Measurements from ENCODE around the gene MGLL. TPM values are rescaled to one million over a fixed set of nuclear protein-coding genes. Genes with fewer than 3 reads are reported as not detected.
A peak's percentile ranks its signal among the peaks of the same experiment; 100 is the strongest.

Gene MGLL
- total RNA-seq, 6 experiments from 2014 or later, result 97.0 to 168 (median 115) TPM

GRCh38 chr3:127822682-127823425, 539 bp upstream of the MGLL start:
- intact Hi-C loops (cut with DNase I), result no loop called here
- no CpG with 5 or more reads among the region's 99 CpGs for WGBS (ENCODE audit: insufficient coverage, low coverage, low lambda C conversion rate, missing lambda C conversion rate)
- H3K4me3 ChIP-seq, result peak overlapping the region; percentile 58 to 87 (median 68)
- peak overlapping the region; percentile 71 to 92 (median 87) for H3K27ac ChIP-seq
- no peaks in the 10 kb centered on the region for H3K27me3 ChIP-seq
- peaks cover 0 to 38% (median 9%) of the 10 kb centered on the region in 4 donors for H3K4me1 ChIP-seq
- no peaks in the 10 kb centered on the region for H3K36me3 ChIP-seq
- H3K9me3 ChIP-seq, result no peaks in the 10 kb centered on the region
- peak; percentile 78 to 85 (median 81) for DNase-seq
- ATAC-seq, result peak; percentile 54 to 82 (median 64)
- TF ChIP-seq POLR2A (IDR thresholded peaks at IDR 0.05) (peak; percentile 78), CTCF (IDR thresholded peaks at IDR 0.05) (peak in 3 of 4 donors; percentile 21 to 40 (median 31))

GRCh38 chr3:127821394-127821793, 921 bp downstream of the MGLL start:
- WGBS (ENCODE audit: insufficient coverage, low coverage, low lambda C conversion rate, missing lambda C conversion rate), result 21% methylated on average over 8 of the region's 8 CpGs
- peaks cover 0 to 52% (median 18%) of the 10 kb centered on the region in 4 donors for H3K4me1 ChIP-seq
- ATAC-seq, result peak; percentile 41 to 52 (median 46)
- peak overlapping the region; percentile 71 to 92 (median 87) for H3K27ac ChIP-seq
- DNase-seq, result peak; percentile 77 to 84 (median 82)
- H3K36me3 ChIP-seq, result no peaks in the 10 kb centered on the region
- intact Hi-C loops (cut with DNase I), result no loop called here
- no peaks in the 10 kb centered on the region for H3K27me3 ChIP-seq
- peak overlapping the region; percentile 58 to 87 (median 68) for H3K4me3 ChIP-seq
- no peaks in the 10 kb centered on the region for H3K9me3 ChIP-seq
- TF ChIP-seq POLR2A (IDR thresholded peaks at IDR 0.05) (peak; percentile 15), CTCF (IDR thresholded peaks at IDR 0.05) (no peak)

DNA sequence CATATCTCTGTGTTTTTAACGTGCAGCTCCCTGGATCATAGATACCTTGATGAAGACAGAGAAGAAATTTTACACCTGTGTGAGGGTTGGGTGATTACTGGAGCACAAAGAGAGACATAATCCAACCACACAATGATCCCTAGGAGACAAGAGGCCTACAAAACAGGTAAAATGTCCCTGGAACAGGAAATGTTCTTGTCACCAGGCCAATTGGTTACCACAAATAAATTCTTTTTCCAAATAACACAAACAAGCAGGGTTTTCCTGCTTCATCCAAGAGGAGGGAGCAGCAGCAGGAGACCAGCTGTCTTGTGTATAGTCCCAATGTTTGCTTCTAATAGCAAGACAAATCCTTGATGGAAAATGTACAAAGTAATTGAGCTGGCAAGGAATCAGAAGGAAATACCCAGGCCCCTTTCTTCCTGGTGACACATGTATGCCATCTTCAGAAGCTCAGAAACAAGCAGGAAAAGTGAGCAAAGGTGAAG, 1.4 kb downstream of the MGLL start:
- WGBS (ENCODE audit: insufficient coverage, low coverage, low lambda C conversion rate, missing lambda C conversion rate), result 8% methylated on average over 1 of the region's 1 CpG
- H3K4me1 ChIP-seq, result peaks cover 0 to 57% (median 18%) of the 10 kb centered on the region in 4 donors
- DNase-seq (no peak), ATAC-seq (peak; percentile 3 to 28 (median 12))
- H3K36me3 ChIP-seq, result no peaks in the 10 kb centered on the region
- intact Hi-C loops (cut with DNase I), result no loop called here
- no peak for TF ChIP-seq CTCF (IDR thresholded peaks at IDR 0.05)
- peak; percentile 25 for TF ChIP-seq POLR2A (IDR thresholded peaks at IDR 0.05)
- no peaks in the 10 kb centered on the region for H3K27me3 ChIP-seq
- H3K4me3 ChIP-seq, result peak overlapping the region; percentile 58 to 87 (median 68)
- no peaks in the 10 kb centered on the region for H3K9me3 ChIP-seq
- peak overlapping the region; percentile 71 to 92 (median 87) for H3K27ac ChIP-seq

GRCh38 chr3:127820221-127820825, 2.0 kb downstream of the MGLL start:
- intact Hi-C loops (cut with DNase I), result no loop called here
- H3K4me3 ChIP-seq, result peak overlapping the region; percentile 58 to 87 (median 68)
- H3K4me1 ChIP-seq, result peaks cover 0 to 62% (median 20%) of the 10 kb centered on the region in 4 donors
- peak overlapping the region; percentile 71 to 92 (median 87) for H3K27ac ChIP-seq
- no peaks in the 10 kb centered on the region for H3K9me3 ChIP-seq
- H3K27me3 ChIP-seq, result no peaks in the 10 kb centered on the region
- H3K36me3 ChIP-seq, result no peaks in the 10 kb centered on the region
- TF ChIP-seq POLR2A (IDR thresholded peaks at IDR 0.05) (no peak), CTCF (IDR thresholded peaks at IDR 0.05) (peak in 1 of 4 donors; percentile 7)
- WGBS (ENCODE audit: insufficient coverage, low coverage, low lambda C conversion rate, missing lambda C conversion rate), result 8% methylated on average over 9 of the region's 9 CpGs
- peak; percentile 45 to 64 (median 60) for ATAC-seq
- DNase-seq, result peak; percentile 66 to 84 (median 82)

Data from right lobe of liver (tissue), 6 donors.